Liver (tissue), 3 donors: ENCODE measurements around the gene FAM43B.

ENCODE experiments used
- ATF3 ChIP-seq: IDR thresholded peaks from 2 replicates; pipeline ENCODE4 v1.6.1; 2016; ENCODE audit warnings: antibody characterized with exemption
- CTCF ChIP-seq: fragments of 150-350 bp; IDR thresholded peaks from 2 replicates; pipeline ENCODE4 v1.5.1; 2017; ENCODE audit warnings: improper control_type of control experiment, low read depth, low read length; ENCODE audit not compliant: missing input control
- FOXA2 ChIP-seq: IDR thresholded peaks from 2 replicates; pipeline ENCODE4 v1.6.1; 2016; ENCODE audit warnings: antibody characterized with exemption
- MAX ChIP-seq: IDR thresholded peaks from 2 replicates; pipeline ENCODE4 v1.6.1; 2016; ENCODE audit warnings: antibody characterized with exemption
- REST ChIP-seq: IDR thresholded peaks from 2 replicates; pipeline ENCODE4 v1.6.1; 2016; ENCODE audit warnings: antibody characterized with exemption, mild to moderate bottlenecking
- SP1 ChIP-seq: IDR thresholded peaks from 2 replicates; pipeline ENCODE4 v1.6.1; 2018; ENCODE audit warnings: antibody characterized with exemption, mild to moderate bottlenecking
- TAF1 ChIP-seq: conservative IDR thresholded peaks from 2 replicates; pipeline ENCODE4 v1.6.1; 2016; ENCODE audit warnings: antibody characterized with exemption, mild to moderate bottlenecking
- YY1 ChIP-seq: IDR thresholded peaks from 2 replicates; pipeline ENCODE4 v1.6.1; 2016; ENCODE audit warnings: antibody characterized with exemption, mild to moderate bottlenecking
- ZBTB33 ChIP-seq: IDR thresholded peaks from 2 replicates; pipeline ENCODE4 v1.6.1; 2016; ENCODE audit warnings: antibody characterized with exemption
- donor health status: healthy.
- donor health status: healthy.

- no peak for TF ChIP-seq ZBTB33
- no peak for TF ChIP-seq CTCF
- no peak for TF ChIP-seq REST
- TF ChIP-seq ATF3, result no peak
- TF ChIP-seq MAX, result no peak
- TF ChIP-seq TAF1, result no peak
- no peak for TF ChIP-seq YY1
- TF ChIP-seq SP1, result no peak
- TF ChIP-seq FOXA2, result no peak
Observed at GRCh38 chr1:20593756-20594155, 41.4 kb downstream of the FAM43B start.
